HL-60 (cell line): ENCODE data around the gene MDM2.

Experiments
- DNase-seq, 2 experiments: peaks; one replicate each; pipeline ENCODE4 v3.0.0-alpha.2; 2010 to 2020; ENCODE audit warnings: low read depth in 1 of 2, low spot score in 1 of 2
- H3K27ac ChIP-seq: fragments of 250-450 bp; sonication (Bioruptor Pico); replicated peaks from 2 replicates; pipeline ENCODE4 v1.5.1; 2020; ENCODE audit warnings: mild to moderate bottlenecking, moderate library complexity
- H3K27me3 ChIP-seq: fragments of 250-450 bp; sonication (Bioruptor Pico); 2 replicates; pipeline ENCODE4 v1.5.1; 2021; ENCODE audit warnings: mild to moderate bottlenecking, moderate library complexity; ENCODE audit not compliant: insufficient read depth, poor library complexity, severe bottlenecking
- H3K4me3 ChIP-seq: replicated peaks from 2 replicates; pipeline ENCODE4 v1.5.1; 2011; ENCODE audit warnings: mild to moderate bottlenecking, control low read depth, low read length; ENCODE audit not compliant: insufficient read depth
- CTCF ChIP-seq: IDR thresholded peaks from one replicate; pipeline ENCODE4 v1.5.1; 2011; ENCODE audit warnings: low read length, control low read depth, inconsistent platforms; ENCODE audit not compliant: insufficient read depth
- GABPA ChIP-seq: IDR thresholded peaks from 2 replicates; pipeline ENCODE4 v1.6.1; 2012; ENCODE audit warnings: low read depth
- POLR2AphosphoS5 ChIP-seq: IDR thresholded peaks from 2 replicates; pipeline ENCODE4 v1.6.1; 2012; ENCODE audit warnings: low read depth
- SPI1 ChIP-seq: IDR thresholded peaks from 2 replicates; pipeline ENCODE4 v1.6.1; 2012; ENCODE audit warnings: low read depth, mild to moderate bottlenecking, borderline replicate concordance
- TF ChIP-seq, protein P1 (sequence below): IDR thresholded peaks from 2 replicates; pipeline ENCODE4 v1.6.1; 2012; ENCODE audit warnings: low read depth; ENCODE audit not compliant: insufficient replicate concordance

Gene MDM2

GRCh38 chr12:68844788-68845695 lies 37.1 kb downstream of the MDM2 start:
- H3K4me3 ChIP-seq, result no peak overlapping the region
- DNase-seq, result no peak
- TF ChIP-seq, protein P1, sequence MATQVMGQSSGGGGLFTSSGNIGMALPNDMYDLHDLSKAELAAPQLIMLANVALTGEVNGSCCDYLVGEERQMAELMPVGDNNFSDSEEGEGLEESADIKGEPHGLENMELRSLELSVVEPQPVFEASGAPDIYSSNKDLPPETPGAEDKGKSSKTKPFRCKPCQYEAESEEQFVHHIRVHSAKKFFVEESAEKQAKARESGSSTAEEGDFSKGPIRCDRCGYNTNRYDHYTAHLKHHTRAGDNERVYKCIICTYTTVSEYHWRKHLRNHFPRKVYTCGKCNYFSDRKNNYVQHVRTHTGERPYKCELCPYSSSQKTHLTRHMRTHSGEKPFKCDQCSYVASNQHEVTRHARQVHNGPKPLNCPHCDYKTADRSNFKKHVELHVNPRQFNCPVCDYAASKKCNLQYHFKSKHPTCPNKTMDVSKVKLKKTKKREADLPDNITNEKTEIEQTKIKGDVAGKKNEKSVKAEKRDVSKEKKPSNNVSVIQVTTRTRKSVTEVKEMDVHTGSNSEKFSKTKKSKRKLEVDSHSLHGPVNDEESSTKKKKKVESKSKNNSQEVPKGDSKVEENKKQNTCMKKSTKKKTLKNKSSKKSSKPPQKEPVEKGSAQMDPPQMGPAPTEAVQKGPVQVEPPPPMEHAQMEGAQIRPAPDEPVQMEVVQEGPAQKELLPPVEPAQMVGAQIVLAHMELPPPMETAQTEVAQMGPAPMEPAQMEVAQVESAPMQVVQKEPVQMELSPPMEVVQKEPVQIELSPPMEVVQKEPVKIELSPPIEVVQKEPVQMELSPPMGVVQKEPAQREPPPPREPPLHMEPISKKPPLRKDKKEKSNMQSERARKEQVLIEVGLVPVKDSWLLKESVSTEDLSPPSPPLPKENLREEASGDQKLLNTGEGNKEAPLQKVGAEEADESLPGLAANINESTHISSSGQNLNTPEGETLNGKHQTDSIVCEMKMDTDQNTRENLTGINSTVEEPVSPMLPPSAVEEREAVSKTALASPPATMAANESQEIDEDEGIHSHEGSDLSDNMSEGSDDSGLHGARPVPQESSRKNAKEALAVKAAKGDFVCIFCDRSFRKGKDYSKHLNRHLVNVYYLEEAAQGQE, result no peak
- TF ChIP-seq CTCF (no peak), SPI1 (no peak), POLR2AphosphoS5 (no peak), GABPA (no peak)
- no peaks in the 10 kb centered on the region for H3K27me3 ChIP-seq
- H3K27ac ChIP-seq, result no peak overlapping the region

GRCh38 chr12:68846811-68847210 lies 38.8 kb downstream of the MDM2 start:
- Histone ChIP-seq H3K4me3 (no peak overlapping the region), H3K27ac (no peak overlapping the region)

GRCh38 chr12:68850390-68850789 lies 42.4 kb downstream of the MDM2 start:
- TF ChIP-seq POLR2AphosphoS5 (no peak), CTCF (no peak), SPI1 (no peak), GABPA (no peak)
- TF ChIP-seq, protein P1, result no peak
- Histone ChIP-seq H3K27ac (no peak overlapping the region), H3K27me3 (no peaks in the 10 kb centered on the region), H3K4me3 (no peak overlapping the region)
- DNase-seq, result no peak

More at GRCh38 chr12:68846811-68847210, 38.8 kb downstream of the MDM2 start:
- DNase-seq, result no peak
- no peaks in the 10 kb centered on the region for H3K27me3 ChIP-seq
- TF ChIP-seq, protein P1, result no peak
- TF ChIP-seq CTCF (no peak), SPI1 (no peak), GABPA (no peak), POLR2AphosphoS5 (no peak)
